ENCODE data around the gene LCE3A.

DNA sequence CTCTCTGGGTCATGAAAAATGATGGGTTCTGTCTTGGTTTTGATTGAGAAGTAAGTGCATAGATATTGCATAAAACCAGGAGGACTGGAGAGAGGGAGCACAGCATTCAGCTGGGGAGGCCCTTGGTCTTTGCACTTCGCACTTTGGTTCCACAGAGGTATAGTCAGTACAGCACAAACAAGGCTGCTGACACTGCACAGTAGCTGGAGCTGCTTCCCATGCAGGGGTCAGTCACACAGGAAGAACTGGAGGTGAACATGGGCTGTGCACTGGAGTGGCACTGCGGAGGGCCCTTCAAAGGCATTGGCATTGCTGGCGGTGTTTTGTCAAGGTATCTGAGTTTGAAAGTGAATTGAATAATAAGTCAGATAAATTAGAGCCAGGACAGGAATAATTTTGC, 35.7 kb upstream of the LCE3A start:
- TF ChIP-seq, protein P1, sequence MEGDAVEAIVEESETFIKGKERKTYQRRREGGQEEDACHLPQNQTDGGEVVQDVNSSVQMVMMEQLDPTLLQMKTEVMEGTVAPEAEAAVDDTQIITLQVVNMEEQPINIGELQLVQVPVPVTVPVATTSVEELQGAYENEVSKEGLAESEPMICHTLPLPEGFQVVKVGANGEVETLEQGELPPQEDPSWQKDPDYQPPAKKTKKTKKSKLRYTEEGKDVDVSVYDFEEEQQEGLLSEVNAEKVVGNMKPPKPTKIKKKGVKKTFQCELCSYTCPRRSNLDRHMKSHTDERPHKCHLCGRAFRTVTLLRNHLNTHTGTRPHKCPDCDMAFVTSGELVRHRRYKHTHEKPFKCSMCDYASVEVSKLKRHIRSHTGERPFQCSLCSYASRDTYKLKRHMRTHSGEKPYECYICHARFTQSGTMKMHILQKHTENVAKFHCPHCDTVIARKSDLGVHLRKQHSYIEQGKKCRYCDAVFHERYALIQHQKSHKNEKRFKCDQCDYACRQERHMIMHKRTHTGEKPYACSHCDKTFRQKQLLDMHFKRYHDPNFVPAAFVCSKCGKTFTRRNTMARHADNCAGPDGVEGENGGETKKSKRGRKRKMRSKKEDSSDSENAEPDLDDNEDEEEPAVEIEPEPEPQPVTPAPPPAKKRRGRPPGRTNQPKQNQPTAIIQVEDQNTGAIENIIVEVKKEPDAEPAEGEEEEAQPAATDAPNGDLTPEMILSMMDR (IDR thresholded peaks at IDR 0.05) = no peak
- TF ChIP-seq POLR2AphosphoS5 (IDR thresholded peaks at IDR 0.05) (no peak), POLR2A (IDR thresholded peaks at IDR 0.05) (no peak), EP300 (IDR thresholded peaks at IDR 0.05) (no peak)

Measured in sigmoid colon (tissue), 4 donors.